Iris pigment epithelial cell (primary cell): ENCODE measurements around the gene ADGRD1.

ENCODE experiments used
- DNase-seq: peaks from one replicate; pipeline ENCODE4 v3.0.0-alpha.2; 2011; ENCODE audit warnings: low read depth

ADGRD1 gene

GRCh38 chr12:131025234-131025633, 71.5 kb downstream of the ADGRD1 start:
- DNase-seq = no peak

DNA sequence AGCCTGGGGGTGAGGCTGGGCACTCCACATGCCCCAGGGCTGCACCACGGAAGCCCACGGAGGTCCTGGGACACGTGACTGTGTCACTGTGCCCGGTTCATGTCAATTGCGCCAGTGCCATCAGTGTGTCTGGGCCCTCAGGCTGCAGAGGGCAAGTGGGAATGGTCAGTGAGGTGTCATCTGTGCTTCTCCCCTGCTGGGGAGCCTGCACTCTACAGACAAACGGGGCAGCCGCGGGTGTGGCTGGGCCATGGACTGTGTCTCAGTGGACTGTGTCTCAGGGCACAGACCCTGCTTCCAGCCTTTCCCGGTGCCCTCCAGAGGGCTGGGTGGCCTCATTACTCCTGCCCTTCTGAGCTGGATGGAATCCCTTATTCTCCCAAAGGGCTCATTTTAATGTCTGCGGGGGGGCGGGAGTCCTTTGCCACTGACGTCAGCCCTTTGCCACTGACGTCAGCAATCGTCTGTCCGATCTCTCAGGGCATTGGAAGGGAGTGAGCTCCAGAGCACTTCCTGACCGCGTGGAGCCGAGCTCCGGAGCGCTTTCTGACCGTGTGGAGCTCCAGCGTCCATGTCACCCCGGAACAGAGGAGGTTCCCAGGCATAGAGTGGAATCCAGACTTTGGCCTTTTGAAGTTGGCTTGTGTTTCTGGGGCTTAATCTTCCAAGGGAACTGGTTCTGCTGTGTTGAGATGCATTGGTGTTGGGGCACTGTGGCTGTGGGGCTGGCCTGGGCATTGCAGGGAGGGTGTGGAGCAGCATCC, 72.4 kb downstream of the ADGRD1 start:
- DNase-seq = no peak

DNA sequence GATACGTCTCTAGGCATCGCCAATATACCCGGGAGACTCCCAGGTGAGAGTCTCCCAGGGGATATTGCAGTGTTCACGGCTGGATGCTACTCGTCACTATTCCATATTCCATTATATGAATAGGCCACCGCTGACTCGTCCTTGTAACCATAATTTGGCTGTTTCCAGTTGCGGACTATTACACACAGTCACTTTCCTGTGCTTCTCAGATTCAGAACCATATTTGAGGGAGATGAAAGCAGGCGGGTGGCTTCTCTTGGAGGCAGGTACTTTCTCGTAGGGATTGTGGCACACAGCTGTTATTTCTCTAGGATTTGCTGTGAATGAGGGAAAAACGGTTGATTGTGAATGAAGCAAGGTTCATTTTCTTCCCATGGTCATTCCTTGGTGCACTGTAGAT, 73.0 kb downstream of the ADGRD1 start:
- DNase-seq = no peak

GRCh38 chr12:131027264-131027663, 73.6 kb downstream of the ADGRD1 start:
- DNase-seq = no peak

DNA sequence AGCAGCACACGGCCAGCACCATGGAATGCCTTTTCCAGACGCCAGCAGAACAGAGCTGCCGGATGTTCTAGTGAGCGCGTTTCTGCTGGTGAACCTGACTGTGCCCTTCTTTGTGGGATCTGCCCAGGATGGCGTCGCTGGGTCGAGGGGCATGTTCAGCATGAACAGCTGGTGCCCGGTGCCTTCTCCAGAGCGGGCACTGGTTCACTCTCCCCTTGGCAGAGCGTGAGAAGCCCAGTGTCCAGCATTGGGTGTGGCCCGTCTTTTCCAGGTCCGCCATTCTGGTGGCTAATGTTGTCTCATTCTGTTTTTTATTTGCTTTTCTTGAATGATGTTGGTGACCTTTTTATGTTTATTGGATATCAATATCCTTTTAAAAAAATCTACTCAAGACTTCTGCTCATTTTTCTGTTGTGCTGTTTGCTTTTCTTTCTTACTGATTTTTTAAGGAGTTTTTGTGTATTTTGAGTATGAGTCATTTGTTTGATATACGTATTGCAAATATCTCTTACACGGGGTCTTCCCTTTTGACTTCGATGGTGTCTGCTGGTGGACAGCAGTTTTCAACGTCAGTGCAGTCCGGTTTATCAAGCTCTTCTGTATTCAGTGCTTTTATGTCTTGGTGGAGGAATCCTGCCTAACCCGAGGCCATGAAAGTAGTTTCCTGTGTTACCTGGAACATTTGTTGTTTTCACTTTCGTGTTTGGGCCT, 74.3 kb downstream of the ADGRD1 start:
- no peak for DNase-seq

- no peak for DNase-seq
Measured at GRCh38 chr12:131028587-131029338, 75.1 kb downstream of the ADGRD1 start.

DNA sequence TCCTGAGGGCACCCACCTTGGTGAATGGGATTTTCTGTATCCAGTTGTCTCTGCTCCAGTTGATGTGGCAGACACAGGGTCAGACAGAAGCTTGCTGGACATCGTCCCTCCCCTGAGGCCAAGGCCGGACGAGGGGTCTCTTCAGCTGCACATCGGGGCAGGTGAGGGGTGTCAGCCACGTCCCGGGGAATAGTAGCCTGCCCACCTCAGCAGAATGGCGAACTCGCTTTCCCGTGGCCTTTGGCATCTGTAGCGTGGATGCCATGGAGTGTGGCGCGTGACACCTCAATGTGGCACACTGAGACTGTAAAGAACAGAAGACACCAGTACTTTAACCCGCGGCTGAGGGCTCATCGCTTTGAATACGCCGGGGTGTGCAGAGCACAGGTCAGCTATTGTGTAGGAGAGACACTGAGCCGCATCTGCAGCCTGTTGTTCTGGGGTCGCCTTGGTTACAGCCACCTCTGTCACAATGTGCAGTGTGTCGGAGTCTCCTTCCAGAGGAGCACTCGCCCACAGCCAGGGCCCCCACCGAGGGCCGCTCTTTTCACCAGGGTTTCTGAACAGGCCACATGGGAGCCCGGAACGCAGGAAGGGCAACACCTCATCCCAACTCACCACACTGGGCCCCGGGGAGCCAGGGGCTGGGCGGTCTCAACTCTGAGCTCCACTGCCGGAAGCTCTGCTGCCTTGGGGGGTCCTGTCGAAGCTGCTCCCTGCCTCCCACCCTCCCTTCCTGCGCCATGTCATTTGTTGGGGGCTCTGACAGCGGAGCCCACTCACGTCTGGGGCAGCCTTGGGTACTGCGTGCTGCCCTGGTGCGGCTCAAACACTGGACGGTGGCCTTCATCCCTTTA, 77.0 kb downstream of the ADGRD1 start:
- no peak for DNase-seq

GRCh38 chr12:131032082-131032750, 78.5 kb downstream of the ADGRD1 start:
- DNase-seq = no peak

- DNase-seq = no peak
Measured at GRCh38 chr12:131033486-131033885, 79.8 kb downstream of the ADGRD1 start.

GRCh38 chr12:131033886-131034482, 80.3 kb downstream of the ADGRD1 start:
- DNase-seq = no peak

GRCh38 chr12:131034631-131035244, 81.0 kb downstream of the ADGRD1 start:
- DNase-seq = no peak

DNA sequence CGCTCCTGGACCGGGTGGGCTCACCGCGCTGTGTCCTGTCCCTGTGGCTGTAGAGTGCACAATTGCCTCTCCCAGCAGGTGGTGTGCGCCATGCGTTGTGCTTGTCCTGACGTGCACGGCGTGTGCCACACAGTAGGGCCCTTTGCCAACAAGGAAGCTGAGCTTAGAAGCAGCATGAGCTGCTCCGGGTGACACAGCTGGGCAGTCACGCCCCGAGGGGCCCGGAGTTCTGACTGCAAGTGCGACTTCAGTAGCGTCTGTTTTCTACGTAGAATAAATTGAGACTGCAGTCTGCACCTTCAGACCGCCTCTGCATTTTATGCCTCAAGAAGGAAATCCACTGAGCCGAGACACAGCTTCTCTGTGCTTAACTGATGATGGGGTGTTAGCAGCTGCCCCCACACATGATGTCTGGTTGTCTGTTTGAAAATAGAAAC, 81.6 kb downstream of the ADGRD1 start:
- no peak for DNase-seq

GRCh38 chr12:131038159-131038558, 84.5 kb downstream of the ADGRD1 start:
- no peak for DNase-seq

GRCh38 chr12:131038961-131039950, 85.5 kb downstream of the ADGRD1 start:
- DNase-seq = no peak

- no peak for DNase-seq
Measured at GRCh38 chr12:131040491-131040890, 86.8 kb downstream of the ADGRD1 start.

GRCh38 chr12:131041216-131041967, 87.7 kb downstream of the ADGRD1 start:
- DNase-seq = no peak

GRCh38 chr12:131041968-131042833, 88.5 kb downstream of the ADGRD1 start:
- no peak for DNase-seq
